GM18499 (cell line): ENCODE data around the gene TM6SF1.
"Not testable (repeated sequence)": the region's sequence is repeated elsewhere in the genome, so short reads cannot be mapped to it uniquely, and the experiment has no call there.

ENCODE experiments used
- ATAC-seq: cut with Tn5 transposase; IDR thresholded peaks from one replicate; pipeline ENCODE4 v1.9.1; 2021; ENCODE audit warnings: moderate number of reproducible peaks; ENCODE audit not compliant: insufficient read depth, unreplicated experiment

The TM6SF1 gene

DNA sequence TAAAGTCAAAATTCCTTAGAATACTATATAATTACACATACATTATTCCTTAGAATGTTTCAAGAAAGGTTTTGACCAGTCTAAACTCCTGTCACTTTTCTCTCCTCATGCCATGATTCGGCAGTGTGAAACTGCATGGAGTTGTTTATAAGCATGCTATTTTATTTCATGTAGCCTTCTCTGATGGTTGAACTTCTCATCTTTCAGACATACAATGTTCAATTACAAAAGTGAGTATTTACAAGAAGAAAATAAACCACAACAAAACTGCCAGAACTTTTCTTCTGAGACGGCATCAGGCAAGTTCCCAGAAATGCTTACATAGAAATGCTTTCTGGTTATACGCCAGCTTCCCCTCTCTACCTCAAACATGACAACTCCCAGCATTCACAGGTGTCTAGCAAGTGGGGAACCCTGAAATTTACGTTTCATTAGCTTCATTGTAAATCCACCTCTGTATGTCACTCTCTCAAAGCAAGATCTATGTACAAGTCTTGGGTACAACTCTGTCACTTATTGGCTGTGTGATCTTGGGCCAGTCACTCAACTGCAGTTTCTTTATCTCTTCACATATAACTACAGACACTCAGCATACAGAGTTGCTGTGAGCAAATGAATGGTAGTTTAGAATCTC, 57.4 kb downstream of the TM6SF1 start:
- ATAC-seq: no peak

DNA sequence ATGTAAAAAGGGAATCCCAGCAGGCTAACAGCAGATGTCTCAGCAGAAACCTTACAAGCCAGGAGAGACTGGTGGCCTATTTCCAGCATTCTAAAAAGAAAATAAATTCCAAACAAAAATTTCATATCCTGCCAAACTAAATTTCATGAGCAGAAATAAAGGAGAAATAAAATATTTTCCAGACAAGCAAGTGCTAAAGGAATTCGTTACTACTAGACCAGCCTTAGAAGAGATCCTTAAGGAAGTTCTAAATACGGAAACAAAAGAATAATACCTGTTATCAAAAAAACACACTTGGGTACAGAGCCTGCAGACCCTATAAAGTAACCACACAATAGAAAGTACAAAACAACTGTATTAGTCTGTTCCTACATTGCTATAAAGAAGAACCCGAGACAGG, 58.8 kb downstream of the TM6SF1 start:
- ATAC-seq: no peak

DNA sequence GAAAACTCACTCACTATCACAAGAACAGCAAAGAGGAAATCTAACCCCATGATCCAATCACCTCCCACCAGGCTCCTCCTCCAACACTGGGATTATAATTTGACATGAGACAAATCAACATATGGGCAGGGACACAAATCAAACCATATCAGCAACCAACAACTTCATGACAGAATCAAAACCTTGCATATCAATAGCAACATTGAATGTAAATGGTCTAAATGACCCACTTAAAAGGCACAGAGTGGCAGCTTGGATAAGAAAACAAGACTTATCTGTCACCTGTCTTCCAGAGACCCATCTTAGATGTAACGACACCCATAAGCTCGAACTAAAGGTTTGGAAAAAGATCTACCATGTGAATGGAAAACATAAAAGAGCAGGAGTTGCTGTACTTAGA, 59.4 kb downstream of the TM6SF1 start:
- no peak for ATAC-seq

DNA sequence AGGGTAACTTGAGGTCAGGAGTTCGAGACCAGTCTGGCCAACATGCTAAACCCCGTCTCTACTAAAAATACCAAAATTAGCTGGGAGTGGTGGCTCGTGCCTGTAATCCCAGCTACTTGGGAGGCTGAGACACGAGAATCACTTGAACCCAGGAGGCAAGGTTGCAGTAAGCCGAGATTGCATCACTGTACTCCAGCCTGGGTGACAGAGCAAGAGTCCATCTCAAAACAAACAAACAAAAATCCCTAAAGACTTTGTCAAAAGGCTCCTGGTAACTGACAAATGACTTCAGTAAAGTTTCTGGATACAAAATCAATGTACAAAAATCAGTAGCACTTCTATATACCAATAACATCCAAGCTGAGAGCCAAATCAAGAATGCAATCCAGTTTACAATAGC, 62.1 kb downstream of the TM6SF1 start:
- not testable (repeated sequence) for ATAC-seq

DNA sequence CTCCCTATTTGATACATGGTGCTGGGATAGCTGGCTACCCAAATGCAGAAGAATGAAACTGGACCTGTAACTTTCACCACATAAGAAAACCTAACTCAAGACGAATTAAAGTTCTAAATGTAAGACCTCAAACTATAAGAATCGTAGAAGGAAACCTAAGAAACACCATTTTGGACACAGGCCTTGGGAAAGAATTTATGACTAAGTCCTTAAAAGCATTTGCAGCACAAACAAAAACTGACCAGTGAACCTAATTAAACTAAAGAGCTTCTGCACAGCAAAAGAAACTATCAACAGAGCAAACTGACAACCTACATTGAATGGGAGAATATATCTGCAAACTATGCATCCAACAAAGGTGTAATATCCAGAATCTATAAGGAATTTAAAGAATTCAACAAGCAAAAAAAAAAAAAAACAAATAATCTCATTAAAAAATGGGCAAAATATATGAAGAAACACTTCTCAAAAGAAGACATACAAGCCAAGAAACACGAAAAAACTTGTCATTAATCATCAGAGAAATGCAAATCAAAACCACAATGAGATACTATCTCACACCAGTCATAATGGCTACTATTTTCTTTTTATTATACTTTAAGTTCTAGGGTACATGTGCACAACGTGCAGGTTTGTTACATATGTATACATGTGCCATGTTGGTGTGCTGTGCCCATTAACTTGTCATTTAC, 63.2 kb downstream of the TM6SF1 start:
- ATAC-seq: no peak

DNA sequence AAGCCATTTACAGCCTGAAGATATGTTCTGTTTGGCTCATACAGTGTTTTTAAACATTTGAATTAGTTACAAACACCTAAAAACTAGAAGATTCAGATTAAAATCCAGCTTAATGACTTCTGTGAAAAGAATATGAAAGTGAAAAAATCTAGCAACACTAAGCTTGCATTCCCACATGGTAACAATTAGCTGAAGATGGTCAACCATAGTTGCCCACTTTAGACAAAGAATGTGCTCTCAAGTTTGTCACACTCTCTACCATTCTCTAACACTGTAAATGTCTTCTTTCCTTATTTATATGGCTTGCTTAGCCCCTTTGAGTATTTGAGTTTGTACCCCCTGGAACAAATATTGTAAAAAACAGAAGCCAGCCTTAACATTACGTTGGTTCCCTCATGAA, 67.4 kb downstream of the TM6SF1 start:
- ATAC-seq: no peak

DNA sequence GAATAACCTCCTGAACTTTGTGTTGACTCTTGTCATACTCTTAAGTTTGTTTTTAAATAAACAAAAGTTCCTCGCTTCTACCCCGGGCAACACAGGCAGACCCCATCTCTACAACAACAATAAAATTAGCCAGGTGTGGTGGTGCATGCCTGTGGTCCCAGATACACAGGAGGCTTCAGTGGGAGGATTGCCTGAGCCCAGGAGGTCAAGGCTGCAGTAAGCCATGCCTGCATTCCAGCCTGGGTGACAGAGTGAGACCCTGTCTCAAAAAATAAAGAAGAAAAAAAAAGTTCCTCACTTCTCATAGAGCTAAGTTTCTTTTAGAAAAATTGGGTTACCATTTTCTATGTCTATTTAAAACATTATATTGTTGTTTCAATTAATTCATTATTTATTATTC, 70.9 kb downstream of the TM6SF1 start:
- ATAC-seq: no peak

DNA sequence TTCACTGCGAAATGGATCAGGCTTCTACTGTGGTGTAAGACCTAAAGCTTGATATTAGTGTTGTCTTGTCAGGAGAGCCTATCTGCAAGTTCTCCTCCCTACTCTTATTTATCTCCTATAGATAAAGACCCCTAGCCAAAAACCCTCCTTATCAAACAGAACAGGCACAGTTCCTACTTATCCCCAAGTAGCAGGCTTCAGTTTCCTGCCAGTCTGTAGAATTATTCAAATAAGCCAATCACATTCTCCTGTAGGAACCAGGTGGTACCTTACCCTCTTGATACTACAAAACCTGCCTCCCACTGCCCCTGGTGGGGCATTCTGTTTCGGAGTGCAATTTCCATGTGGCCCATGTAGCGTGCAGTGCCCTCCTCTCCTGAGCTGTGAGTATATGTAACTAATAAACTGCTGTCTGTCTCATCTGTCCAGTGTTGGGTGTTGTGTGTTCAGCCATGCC, 71.5 kb downstream of the TM6SF1 start:
- ATAC-seq: no peak

DNA sequence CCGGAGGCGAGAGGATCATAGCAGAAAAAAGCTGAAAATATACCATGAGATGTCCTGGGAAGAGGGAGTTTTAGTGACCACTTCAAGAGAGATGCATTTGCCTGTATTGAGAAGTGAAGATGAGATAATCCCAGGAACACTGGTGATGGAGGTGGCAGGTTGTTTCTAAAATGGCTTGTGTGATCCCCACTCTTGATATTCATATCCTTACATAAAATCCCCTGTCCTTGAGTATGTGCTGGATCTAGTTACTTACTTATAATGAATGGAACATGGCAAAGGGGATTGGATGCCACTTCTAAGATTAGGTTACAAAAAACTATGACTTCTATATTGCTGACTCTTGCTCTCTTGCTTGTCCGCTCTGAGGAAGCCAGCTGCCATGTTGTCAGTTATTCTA, 78.1 kb downstream of the TM6SF1 start:
- no peak for ATAC-seq
